ENCODE data around the gene ATG2A.
A peak's percentile ranks its signal among the peaks of the same experiment; 100 is the strongest.

ATG2A gene

GRCh38 chr11:64902102-64902900 is 14.7 kb downstream of the ATG2A start:
- no peak for TF ChIP-seq POLR2A (IDR thresholded peaks at IDR 0.05; ENCODE audit: low read length)
- TF ChIP-seq GATA1 (IDR thresholded peaks at IDR 0.05; ENCODE audit: low read depth, low read length), result no peak
- no peak for DNase-seq

DNA sequence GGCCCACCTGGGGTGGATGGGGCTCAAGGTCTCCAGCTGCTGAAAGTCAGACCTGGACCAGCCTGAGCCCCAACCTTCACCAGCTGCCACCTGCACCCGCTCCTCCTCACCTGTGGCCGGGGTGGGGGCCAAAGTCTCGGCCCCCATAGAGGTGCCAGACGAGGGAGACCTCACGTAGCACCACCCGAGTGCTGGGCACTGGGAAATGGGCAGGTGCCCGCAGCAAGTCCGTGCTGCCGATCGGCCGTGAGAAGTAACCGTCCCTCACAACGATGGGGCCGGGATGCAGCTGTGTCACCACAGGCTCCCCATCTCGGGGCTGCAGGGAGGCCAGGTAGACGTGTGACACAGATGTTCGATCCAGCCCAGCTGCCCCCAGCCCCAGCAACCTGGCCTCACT is 16.2 kb downstream of the ATG2A start:
- no peak for DNase-seq
- TF ChIP-seq POLR2A (IDR thresholded peaks at IDR 0.05; ENCODE audit: low read length) (no peak), GATA1 (IDR thresholded peaks at IDR 0.05; ENCODE audit: low read depth, low read length) (no peak)

DNA sequence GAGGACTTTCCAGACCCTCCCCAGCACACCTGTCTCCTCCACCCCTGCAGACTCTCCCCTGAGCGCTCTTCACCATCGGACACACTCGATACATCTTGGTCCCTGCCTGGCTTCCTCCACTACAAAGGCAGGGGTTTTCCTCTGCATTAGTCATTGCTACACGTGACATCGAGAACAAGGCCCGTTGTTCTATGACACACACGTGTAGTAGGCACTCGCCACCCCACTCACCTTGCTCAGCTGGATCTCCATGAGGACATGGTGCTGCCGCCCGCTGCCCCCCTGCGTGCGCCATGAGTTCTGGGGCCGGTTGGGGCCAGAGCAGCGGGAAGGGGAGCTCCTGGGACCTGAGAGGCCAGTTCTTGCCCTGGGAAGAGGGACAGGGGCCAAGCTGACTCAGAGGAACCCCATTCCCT is 16.7 kb downstream of the ATG2A start:
- TF ChIP-seq POLR2A (IDR thresholded peaks at IDR 0.05; ENCODE audit: low read length), result no peak
- TF ChIP-seq GATA1 (IDR thresholded peaks at IDR 0.05; ENCODE audit: low read depth, low read length), result no peak
- DNase-seq, result no peak

GRCh38 chr11:64898541-64898940 is 18.5 kb downstream of the ATG2A start:
- DNase-seq, result no peak
- TF ChIP-seq POLR2A (IDR thresholded peaks at IDR 0.05; ENCODE audit: low read length), result no peak
- no peak for TF ChIP-seq GATA1 (IDR thresholded peaks at IDR 0.05; ENCODE audit: low read depth, low read length)

DNA sequence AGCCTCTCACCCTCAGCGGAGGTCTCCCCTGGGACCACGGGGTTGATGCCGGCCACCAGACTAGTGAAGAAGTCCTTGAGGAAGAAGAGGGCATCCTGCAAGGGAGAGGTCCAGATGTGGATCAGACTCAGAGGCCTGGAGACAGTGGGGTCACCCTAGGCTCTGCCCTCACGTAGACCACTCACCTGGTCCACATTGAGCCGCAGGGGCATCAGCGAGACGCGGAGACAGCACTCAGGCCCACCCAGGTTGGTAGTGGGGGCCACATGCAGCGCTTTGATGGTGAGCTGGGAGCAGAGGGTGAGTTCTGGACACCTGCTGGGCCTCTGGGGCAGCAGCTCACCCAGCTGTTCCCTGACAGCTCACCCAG is 18.9 kb downstream of the ATG2A start:
- TF ChIP-seq POLR2A (IDR thresholded peaks at IDR 0.05; ENCODE audit: low read length), result no peak
- TF ChIP-seq GATA1 (IDR thresholded peaks at IDR 0.05; ENCODE audit: low read depth, low read length), result no peak
- DNase-seq, result no peak

- no peak for TF ChIP-seq GATA1 (IDR thresholded peaks at IDR 0.05; ENCODE audit: low read depth, low read length)
- no peak for DNase-seq
Observed at GRCh38 chr11:64897381-64898075, 19.5 kb downstream of the ATG2A start.

DNA sequence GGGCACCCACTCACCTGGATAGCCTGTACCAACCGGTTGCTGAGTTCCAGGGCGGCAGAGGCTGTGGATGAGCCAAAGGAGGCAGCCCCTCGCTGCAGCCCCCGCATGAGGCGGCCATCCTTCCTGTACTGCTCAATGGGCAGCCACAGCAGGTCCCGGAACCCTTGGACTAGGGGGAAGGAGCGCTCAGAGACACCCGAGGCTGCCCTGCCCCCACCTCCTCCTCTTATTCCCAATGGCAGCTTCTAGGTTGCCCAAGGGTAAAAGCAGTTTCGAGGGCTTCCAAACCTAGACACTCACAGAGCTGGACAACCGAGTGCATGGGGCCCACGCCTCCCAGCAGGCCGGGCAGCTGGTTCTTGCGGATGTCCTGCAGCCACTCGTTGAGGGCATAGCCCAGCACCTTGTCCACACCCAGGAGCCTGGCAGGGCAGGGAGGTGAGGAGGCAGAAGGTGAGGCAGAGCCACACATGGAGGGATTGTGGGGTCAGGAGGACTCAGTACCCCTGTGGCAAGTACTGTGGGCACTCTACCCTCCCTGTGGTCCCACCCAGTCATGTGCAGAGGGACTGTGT is 20.5 kb downstream of the ATG2A start:
- no peak for TF ChIP-seq GATA1 (IDR thresholded peaks at IDR 0.05; ENCODE audit: low read depth, low read length)
- no peak for TF ChIP-seq POLR2A (IDR thresholded peaks at IDR 0.05; ENCODE audit: low read length)
- DNase-seq, result no peak

DNA sequence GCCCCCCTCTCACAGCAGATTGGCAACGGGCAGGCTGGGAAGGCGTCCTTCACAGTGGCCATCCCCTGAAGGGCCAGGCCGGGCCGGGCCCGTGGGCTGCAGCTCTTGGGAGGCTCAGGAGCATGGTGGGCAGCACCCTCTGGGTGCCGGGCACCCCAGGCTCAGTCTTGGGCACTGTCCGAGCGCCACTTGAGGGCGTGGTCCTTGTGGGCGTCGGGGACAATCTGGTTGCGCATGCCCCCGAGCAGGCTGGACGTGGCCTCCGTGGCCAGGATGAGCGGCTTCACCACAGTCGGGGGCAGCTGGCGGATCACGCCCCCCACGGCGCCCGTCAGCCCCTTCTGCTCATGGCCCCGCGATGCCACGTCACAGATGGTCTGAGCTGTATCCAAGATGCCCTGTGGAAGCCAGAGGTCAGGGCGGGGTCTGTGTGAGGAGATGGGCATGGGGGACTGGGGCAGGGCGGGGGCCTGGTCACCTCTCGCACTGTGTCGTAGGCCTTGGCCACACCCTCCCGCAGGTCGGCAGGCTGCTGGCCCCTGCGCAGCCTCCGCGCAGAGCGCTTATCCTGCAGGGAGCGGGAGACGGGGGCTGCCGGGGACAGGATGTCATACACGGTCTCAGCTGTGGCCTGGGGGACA is 22.1 kb downstream of the ATG2A start:
- TF ChIP-seq GATA1 (IDR thresholded peaks at IDR 0.05; ENCODE audit: low read depth, low read length), result no peak
- TF ChIP-seq POLR2A (IDR thresholded peaks at IDR 0.05; ENCODE audit: low read length), result no peak
- no peak for DNase-seq

- peak; percentile 88 to 94 for DNase-seq
- no peak for TF ChIP-seq POLR2A (IDR thresholded peaks at IDR 0.05; ENCODE audit: low read length)
- TF ChIP-seq GATA1 (IDR thresholded peaks at IDR 0.05; ENCODE audit: low read depth, low read length), result no peak
Observed at GRCh38 chr11:64894070-64894811, 22.8 kb downstream of the ATG2A start.

DNA sequence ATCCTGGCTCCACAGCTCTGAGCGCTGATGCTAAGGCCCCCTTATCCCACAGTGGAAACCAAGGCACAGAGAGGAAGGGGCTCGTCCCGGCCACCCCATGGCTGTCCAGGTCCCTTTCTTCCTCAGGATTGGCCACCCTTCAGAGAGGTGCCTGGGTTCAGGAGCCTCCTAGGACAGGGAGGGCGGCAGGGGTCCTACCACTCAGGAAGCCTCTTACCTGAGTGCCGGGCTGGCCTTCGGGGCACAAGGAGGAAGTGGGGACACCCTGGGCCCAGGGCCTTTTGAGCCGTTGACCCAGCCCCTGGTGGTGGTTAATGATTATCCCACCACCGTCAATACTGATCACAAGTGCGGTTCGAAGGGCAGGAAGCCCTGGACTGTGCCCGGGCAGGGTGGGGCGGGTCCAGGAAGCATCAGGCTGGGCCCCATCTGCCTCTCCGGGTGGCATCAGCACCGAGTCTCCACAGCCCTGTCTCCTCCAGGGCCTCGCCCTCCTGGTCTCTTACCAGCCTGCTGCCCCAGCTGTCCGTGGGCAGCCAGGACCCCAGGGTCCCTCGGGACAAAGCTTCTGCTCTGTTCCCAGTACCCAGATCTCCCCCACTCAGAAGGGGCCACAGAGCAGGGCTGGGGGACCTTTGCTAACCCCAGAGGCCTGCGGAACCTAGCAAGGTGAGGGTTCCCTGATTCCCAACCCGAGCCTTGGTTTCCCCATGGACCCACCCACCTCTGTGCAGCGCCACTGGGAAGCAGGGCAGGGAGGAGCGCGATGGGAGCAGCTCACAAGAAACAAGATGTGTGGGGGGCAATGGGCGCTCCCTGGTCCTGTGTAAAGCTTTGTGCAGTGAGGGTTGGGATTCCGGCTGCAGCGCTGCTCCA is 23.6 kb downstream of the ATG2A start:
- TF ChIP-seq POLR2A (IDR thresholded peaks at IDR 0.05; ENCODE audit: low read length) (no peak), GATA1 (IDR thresholded peaks at IDR 0.05; ENCODE audit: low read depth, low read length) (no peak)
- peak in 1 of 2 experiments; percentile 25 for DNase-seq

DNA sequence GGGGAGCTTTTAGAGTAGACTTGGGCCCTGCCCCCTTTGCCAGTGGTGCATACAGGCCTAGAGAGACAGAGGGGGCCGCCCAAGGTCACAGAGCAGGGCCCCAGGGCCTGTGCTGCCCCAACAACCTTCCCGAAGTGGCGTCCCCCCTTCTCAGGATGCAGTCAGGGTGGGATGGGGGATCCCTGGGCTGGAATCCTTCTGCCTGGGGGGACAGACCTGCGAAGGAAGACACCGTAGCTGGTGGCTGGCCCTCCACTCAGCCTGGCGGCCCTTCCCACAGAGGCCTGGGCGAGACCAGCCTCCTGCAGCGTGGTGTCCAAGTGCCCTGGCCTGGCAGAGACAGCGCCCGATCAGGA is 24.2 kb downstream of the ATG2A start:
- TF ChIP-seq POLR2A (IDR thresholded peaks at IDR 0.05; ENCODE audit: low read length) (no peak), GATA1 (IDR thresholded peaks at IDR 0.05; ENCODE audit: low read depth, low read length) (no peak)
- DNase-seq, result no peak

- peak in 1 of 2 experiments; percentile 25 for DNase-seq
- no peak for TF ChIP-seq POLR2A (IDR thresholded peaks at IDR 0.05; ENCODE audit: low read length)
- no peak for TF ChIP-seq GATA1 (IDR thresholded peaks at IDR 0.05; ENCODE audit: low read depth, low read length)
Observed at GRCh38 chr11:64892411-64892831, 24.6 kb downstream of the ATG2A start.

- no peak for TF ChIP-seq GATA1 (IDR thresholded peaks at IDR 0.05; ENCODE audit: low read depth, low read length)
- no peak for TF ChIP-seq POLR2A (IDR thresholded peaks at IDR 0.05; ENCODE audit: low read length)
- DNase-seq, result no peak
Observed at GRCh38 chr11:64891880-64892279, 25.1 kb downstream of the ATG2A start.

Measured in erythroblast (primary cell).